GM12892 (cell line): ENCODE measurements around the gene CDK3.

Source experiments
- POLR2A ChIP-seq: IDR thresholded peaks from 2 replicates; pipeline ENCODE4 v1.6.1; 2011; ENCODE audit warnings: low read depth, low read length, control low read depth
- TAF1 ChIP-seq: IDR thresholded peaks from 2 replicates; pipeline ENCODE4 v1.6.1; 2011; ENCODE audit warnings: low read depth, mild to moderate bottlenecking, control low read depth, low read length, borderline replicate concordance

DNA sequence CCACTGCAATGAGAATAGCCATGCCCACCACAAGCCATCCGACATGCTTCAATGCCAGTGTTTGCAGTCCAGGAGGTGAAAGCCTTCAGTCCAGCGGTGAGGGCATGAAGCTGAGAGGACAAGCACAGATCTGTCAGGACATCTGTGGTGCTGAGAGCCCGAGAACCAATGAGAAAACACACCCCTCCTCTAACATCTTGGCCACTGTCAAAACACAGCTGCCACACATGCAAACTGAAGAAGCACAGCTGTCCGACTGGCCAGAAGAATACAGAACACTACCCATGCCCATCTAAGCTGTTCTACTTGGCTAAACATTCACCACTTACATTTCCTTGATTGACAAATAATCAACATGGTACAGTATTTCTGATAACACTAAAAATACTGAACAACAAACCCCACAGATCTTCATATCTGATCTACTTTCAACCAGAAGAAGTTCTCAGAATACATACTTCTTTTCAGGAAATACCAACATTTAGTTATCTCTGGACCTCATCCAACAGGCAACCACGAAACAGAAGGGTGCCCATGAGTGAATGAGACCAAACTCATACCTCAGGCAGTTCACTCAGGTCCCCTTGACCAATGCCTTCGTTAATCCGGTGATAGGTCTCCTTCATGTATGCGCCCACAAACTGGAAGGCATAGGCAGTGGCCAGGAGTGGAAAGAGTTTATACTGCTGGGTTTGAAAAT, 49.6 kb upstream of the CDK3 start:
- TF ChIP-seq TAF1 (no peak), POLR2A (no peak)
